Kidney (tissue), 14 donors: ENCODE measurements around the gene ZNF831. TPM values are rescaled to one million over a fixed set of nuclear protein-coding genes. Genes with fewer than 3 reads are reported as not detected.

Experiments
- DNase-seq, 5 donors: peaks; one replicate each; pipeline ENCODE4 v3.0.0-alpha.2; 2013 to 2020
- FAIRE-seq: peaks from 2 replicates; lab custom pipeline; 2012; peaks lifted over from hg19 to GRCh38; lab: Jason Lieb, UNC
- H3K27ac ChIP-seq, 2 donors: one replicate each; pipeline ENCODE4 v1.7.0; 2013; ENCODE audit warnings: low read depth in 2 of 2, low read length in 2 of 2, inconsistent platforms in 1 of 2
- H3K27me3 ChIP-seq: one replicate; pipeline ENCODE4 v1.7.1; 2013; ENCODE audit warnings: low read length, inconsistent platforms; ENCODE audit not compliant: control insufficient read depth, insufficient read depth
- H3K36me3 ChIP-seq, 3 donors: one replicate each; pipeline versions ENCODE4 v1.7.0 to v1.7.1; 2013; ENCODE audit warnings: low read length in 3 of 3, control low read depth in 1 of 3, inconsistent platforms in 1 of 3; ENCODE audit not compliant: insufficient read depth in 3 of 3, control insufficient read depth in 2 of 3
- H3K4me1 ChIP-seq, 3 donors: one replicate each; pipeline versions ENCODE4 v1.7.0 to v1.7.1; 2013; ENCODE audit warnings: low read length in 3 of 3, inconsistent platforms in 1 of 3, low read depth in 1 of 3; ENCODE audit not compliant: control insufficient read depth in 2 of 3, insufficient read depth in 2 of 3
- H3K4me3 ChIP-seq, 3 donors: one replicate each; pipeline versions ENCODE4 v1.7.0 to v1.8.1; 2013; ENCODE audit warnings: low read length in 3 of 3, control low read depth in 1 of 3, inconsistent platforms in 1 of 3
- H3K9ac ChIP-seq, 3 donors: one replicate each; pipeline versions ENCODE4 v1.7.0 to v1.7.1; 2013; ENCODE audit warnings: low read length in 3 of 3, control low read depth in 1 of 3, inconsistent platforms in 1 of 3
- H3K9me3 ChIP-seq, 3 donors: one replicate each; pipeline versions ENCODE4 v1.7.0 to v1.7.1; 2013; ENCODE audit warnings: low read length in 3 of 3, control low read depth in 1 of 3, inconsistent platforms in 1 of 3; ENCODE audit not compliant: control insufficient read depth in 2 of 3, insufficient read depth in 1 of 3
- intact Hi-C: fragments of 100-400 bp; cut with DNase I; formaldehyde crosslinking; loops from one replicate; pipeline ENCODE4 v1.11.1; 2022
- polyA plus RNA-seq: library from polyadenylated mRNA; stranded (reverse); fragments of 350-450 nt; fragmentation: Illumina TruSeq; extraction: RNeasy Lipid Tissue Mini Kit (QIAGEN cat#74804); gene quantifications from one replicate; pipeline ENCODE4 v1.2.3, GENCODE V29; 2014; ENCODE audit warnings: low read depth, low replicate concordance; ENCODE audit not compliant: insufficient read depth
- total RNA-seq: library from RNA; stranded (reverse); fragmentation: NEBNext Ultra II Directional; extraction: Animal tissue kit (Norgen Biotek cat#: 25700); gene quantifications from one replicate; pipeline ENCODE4 v1.2.1, GENCODE V29; 2021
- TF ChIP-seq, protein P1 (sequence below): IDR thresholded peaks from 3 replicates; pipeline ENCODE4 v1.5.1; 2012; ENCODE audit warnings: mild to moderate bottlenecking, moderate library complexity, borderline replicate concordance; ENCODE audit not compliant: insufficient read depth; ENCODE audit errors: extremely low read depth
- donor health status: control.
- donor health status: control.
- donor health status: control.
- donor health status: control.
- donor health status: control.
- donor health status: DM: yes; HTN: yes; CAD: no.
- donor health status: Normal renal cell carcinoma (clear cell type).

Gene ZNF831
- total and polyA plus RNA-seq, 2 donors from 2014 or later = 0.04 to 1.9 TPM

DNA sequence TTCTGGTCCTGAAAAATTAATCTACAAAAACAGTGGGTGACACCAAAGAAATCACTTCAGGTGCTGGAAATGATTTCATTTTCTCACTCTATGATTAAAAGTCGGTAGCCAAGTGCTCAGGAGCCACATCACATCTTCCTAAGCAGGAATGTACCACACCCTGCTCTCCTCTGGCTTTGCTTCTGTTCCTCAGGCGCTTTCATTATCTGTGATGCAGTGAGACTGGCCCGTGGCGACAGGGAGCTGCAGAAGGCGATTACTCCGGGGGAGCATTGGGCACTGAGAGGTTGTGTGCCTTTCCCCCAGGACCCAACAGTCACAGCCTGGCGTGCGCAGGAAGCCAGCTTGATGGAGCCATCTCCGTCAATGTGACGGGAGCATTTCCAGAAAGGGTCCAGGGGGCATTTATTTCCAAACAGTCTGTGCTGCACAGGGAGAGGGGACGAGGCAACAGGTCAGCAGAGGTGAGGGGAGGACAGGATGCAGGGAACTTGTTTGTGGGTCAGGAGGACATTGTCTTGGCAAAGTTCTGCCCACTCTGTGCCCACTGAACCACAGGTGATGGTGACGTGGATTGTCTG, 5.6 kb upstream of the ZNF831 start:
- Histone ChIP-seq H3K9me3 (no peaks in the 10 kb centered on the region), H3K4me1 (no peaks in the 10 kb centered on the region), H3K36me3 (no peaks in the 10 kb centered on the region), H3K4me3 (no peak overlapping the region), H3K27ac (no peak overlapping the region), H3K9ac (no peak overlapping the region), H3K27me3 (no peaks in the 10 kb centered on the region)
- FAIRE-seq (no peak), DNase-seq (no peak)
- intact Hi-C loops = no loop called here
- TF ChIP-seq, protein P1, sequence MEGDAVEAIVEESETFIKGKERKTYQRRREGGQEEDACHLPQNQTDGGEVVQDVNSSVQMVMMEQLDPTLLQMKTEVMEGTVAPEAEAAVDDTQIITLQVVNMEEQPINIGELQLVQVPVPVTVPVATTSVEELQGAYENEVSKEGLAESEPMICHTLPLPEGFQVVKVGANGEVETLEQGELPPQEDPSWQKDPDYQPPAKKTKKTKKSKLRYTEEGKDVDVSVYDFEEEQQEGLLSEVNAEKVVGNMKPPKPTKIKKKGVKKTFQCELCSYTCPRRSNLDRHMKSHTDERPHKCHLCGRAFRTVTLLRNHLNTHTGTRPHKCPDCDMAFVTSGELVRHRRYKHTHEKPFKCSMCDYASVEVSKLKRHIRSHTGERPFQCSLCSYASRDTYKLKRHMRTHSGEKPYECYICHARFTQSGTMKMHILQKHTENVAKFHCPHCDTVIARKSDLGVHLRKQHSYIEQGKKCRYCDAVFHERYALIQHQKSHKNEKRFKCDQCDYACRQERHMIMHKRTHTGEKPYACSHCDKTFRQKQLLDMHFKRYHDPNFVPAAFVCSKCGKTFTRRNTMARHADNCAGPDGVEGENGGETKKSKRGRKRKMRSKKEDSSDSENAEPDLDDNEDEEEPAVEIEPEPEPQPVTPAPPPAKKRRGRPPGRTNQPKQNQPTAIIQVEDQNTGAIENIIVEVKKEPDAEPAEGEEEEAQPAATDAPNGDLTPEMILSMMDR = no peak

DNA sequence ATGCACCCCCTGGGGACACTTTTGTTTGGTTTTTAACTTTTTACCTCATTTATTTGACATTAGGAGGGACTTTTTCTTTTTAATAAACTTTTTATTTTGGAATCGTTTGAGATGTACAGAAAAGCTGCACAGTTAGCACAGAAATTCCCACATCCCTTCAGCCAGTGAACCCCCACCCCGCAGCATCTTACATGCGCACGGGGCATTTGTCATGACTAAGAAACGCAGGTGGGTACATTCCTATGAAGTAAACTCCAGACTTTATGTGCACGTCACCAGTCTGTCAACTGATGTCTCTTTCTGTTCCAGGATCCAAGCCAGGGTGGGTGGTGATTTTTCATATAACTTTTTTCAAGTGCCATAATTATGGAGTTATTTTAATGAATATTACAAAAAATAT, 4.9 kb upstream of the ZNF831 start:
- no peaks in the 10 kb centered on the region for H3K4me1 ChIP-seq
- no peaks in the 10 kb centered on the region for H3K27me3 ChIP-seq
- no peak overlapping the region for H3K27ac ChIP-seq
- no peaks in the 10 kb centered on the region for H3K36me3 ChIP-seq
- TF ChIP-seq, protein P1 = no peak
- intact Hi-C loops = no loop called here
- H3K4me3 ChIP-seq = no peak overlapping the region
- FAIRE-seq = no peak
- no peak overlapping the region for H3K9ac ChIP-seq
- H3K9me3 ChIP-seq = no peaks in the 10 kb centered on the region
- no peak for DNase-seq

DNA sequence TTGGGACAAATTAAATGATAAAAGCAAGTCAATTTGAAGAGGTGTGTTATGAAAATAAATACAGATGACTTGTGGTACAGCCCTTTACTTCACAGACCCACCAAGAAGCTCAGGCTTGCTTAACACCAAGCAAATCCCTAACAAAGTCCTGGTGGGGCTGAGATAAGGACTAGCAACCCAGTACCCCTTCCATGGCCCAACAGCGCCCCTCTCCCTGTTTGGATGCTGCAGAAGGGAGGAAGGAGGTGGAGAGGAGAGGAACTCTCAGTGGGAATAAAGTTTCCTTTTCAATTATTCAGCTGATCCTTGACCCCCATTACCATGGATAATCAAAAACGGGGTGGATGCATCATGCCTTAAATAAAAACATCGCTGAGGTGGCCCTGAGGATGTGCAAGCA, 4.5 kb upstream of the ZNF831 start:
- Histone ChIP-seq H3K9me3 (no peaks in the 10 kb centered on the region), H3K4me3 (no peak overlapping the region), H3K27ac (no peak overlapping the region), H3K27me3 (no peaks in the 10 kb centered on the region), H3K9ac (no peak overlapping the region), H3K36me3 (no peaks in the 10 kb centered on the region), H3K4me1 (no peaks in the 10 kb centered on the region)
- FAIRE-seq (no peak), DNase-seq (no peak)
- TF ChIP-seq, protein P1 = no peak
- intact Hi-C loops = no loop called here
